Neural progenitor cell (in vitro differentiated cells): Measurements from ENCODE around the gene CTIF.

Experiments used
- EZH2 ChIP-seq: fragments of 200-600 bp; sonication (generic); IDR thresholded peaks from 2 replicates; pipeline ENCODE4 v1.6.1; 2017; ENCODE audit warnings: antibody characterized with exemption, mild to moderate bottlenecking, moderate library complexity
- EZH2phosphoT487 ChIP-seq: fragments of 200-600 bp; sonication (generic); IDR thresholded peaks from 2 replicates; pipeline ENCODE4 v1.6.1; 2017; ENCODE audit warnings: antibody characterized with exemption
- TF ChIP-seq, protein P1 (sequence below): fragments of 200-600 bp; sonication (generic); IDR thresholded peaks from 2 replicates; pipeline ENCODE4 v1.5.1; 2017; ENCODE audit warnings: antibody characterized with exemption, mild to moderate bottlenecking

DNA sequence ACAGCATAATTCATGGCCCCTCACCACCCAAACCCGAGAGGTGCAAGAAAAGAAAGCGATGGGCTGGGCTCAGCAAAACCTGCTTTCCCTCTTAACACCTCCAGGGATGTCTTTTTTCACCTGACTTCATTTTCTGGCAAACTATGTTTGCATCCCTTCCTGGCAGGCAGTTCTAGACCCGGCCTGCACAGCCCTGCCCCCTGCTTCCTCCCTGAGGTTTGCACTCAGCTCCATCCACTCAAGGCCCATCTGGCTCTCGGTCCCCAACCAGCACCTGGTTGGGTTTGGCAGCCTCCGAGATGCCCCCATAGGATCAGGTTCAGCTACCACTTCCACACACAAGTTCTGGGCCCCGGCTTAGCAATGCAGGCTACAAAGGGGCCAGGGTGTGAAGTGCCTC is 226.2 kb downstream of the CTIF start:
- TF ChIP-seq EZH2phosphoT487 (no peak), EZH2 (no peak)
- TF ChIP-seq, protein P1, sequence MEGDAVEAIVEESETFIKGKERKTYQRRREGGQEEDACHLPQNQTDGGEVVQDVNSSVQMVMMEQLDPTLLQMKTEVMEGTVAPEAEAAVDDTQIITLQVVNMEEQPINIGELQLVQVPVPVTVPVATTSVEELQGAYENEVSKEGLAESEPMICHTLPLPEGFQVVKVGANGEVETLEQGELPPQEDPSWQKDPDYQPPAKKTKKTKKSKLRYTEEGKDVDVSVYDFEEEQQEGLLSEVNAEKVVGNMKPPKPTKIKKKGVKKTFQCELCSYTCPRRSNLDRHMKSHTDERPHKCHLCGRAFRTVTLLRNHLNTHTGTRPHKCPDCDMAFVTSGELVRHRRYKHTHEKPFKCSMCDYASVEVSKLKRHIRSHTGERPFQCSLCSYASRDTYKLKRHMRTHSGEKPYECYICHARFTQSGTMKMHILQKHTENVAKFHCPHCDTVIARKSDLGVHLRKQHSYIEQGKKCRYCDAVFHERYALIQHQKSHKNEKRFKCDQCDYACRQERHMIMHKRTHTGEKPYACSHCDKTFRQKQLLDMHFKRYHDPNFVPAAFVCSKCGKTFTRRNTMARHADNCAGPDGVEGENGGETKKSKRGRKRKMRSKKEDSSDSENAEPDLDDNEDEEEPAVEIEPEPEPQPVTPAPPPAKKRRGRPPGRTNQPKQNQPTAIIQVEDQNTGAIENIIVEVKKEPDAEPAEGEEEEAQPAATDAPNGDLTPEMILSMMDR = no peak
